Stimulated activated CD4-positive, alpha-beta T cell treated with anti-CD3 and anti-CD28 coated beads, Interleukin-1b, Interleukin-23, amount 100 ng/mL, for 48 hours (primary cell): ENCODE measurements around the gene CDH4.

ENCODE experiments used
- DNase-seq: peaks from one replicate; pipeline ENCODE4 v3.0.0-alpha.2; 2020

Gene CDH4

DNA sequence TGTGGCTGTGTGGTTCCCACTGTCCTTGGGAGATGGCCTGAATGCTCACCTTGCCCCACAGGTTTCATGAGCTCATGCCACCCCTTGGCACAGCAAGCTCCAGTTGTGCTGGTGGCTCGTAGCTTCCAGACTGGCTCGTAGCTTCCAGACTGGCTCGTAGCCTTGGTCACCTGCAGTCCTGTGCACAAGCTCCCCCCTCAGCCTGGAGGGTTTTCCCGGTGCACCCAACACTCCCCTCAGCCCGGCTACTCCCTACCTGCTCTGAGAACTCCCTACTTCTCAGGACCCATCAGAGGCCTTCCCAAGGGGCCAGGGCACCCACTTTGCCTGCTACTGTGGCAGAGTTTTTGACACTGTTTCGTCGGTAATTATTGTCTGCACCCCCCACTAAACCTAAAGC is 528.0 kb downstream of the CDH4 start:
- no peak for DNase-seq

DNA sequence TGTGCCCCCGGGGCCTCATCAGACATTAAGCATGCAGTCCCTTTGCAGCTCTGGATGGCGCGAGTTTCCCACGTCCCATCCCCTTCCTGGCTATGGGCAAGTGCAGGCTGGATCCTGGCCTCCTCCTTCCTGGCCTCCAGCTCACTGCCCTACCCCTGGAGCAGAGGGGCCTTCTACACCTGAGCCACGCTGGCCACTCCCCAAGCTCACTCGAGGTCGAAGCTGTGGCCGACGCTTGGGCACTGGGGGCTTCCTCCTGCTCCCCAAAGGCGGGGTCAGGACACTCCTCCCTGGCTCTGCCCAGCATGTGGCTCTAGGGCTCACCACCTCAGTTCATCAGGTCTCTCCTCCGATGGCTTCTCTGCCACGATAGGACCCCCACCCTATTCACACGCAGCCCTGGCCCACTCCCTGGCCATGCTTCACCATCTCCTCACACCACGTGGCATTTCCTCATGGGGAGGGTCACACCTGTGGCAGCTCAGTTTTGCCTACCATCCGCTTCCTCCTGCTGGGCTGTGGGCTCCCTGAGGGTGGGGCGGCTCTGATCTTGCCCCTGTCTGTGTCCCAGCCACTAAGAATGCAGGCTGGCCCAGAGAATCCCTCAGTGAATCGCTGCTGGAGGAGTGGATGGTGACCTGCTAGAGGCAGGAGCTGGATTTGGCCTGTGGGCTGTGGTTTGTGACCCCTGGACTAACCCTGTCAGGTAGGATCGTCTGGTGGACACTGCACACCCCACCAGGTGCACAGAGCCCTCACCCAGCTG is 532.9 kb downstream of the CDH4 start:
- no peak for DNase-seq

DNA sequence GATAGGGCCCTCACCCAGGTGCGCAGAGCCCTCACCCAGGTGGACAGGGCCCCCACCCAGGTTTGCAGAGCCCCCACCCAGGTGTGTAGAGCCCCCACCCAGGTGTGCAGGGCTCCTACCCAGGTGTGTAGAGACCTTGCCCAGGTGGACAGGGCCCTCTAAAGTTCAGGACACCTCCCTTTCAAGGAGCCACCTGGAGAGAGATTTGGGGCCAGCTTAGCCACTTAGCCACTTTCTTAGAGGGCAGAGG is 533.4 kb downstream of the CDH4 start:
- DNase-seq = no peak

DNA sequence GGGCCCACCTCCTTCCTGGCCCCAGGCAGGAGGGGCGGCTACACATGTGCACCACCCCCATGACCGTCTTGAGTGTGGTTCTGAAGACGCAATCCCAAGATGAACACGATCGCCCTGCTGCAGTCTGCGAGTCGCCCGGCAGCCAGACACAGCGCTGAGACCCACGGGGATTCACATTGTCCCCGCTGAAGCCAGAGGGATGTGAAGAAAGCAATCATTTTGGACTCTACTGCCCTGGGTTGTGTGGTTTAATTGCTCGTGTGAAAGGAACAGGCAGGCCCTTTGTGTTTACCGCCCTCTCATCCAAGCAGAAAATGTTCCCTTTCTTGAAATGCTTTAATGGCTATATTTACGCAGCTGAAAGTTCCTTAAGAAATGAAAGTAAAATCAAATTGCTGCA is 534.2 kb downstream of the CDH4 start:
- no peak for DNase-seq

DNA sequence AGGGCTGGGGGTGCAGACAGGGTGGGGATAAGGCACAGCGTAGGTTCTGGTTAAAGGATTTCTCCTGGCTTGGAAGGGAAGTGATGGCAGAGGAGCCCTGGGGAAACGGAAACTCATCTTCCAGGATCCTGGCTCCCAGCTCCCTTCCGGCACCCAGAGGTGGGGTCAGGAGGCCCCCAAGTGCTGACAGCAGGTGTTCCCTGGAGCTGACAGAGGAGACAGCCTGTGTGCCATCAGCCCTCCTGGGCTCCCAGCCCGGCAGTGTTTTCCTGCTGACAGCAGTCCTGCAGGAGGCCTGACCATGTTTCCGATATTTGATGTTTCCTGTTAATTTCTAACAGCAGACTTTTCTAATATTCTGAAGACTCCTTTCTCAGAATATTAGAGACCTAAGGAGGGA is 536.3 kb downstream of the CDH4 start:
- DNase-seq = no peak

DNA sequence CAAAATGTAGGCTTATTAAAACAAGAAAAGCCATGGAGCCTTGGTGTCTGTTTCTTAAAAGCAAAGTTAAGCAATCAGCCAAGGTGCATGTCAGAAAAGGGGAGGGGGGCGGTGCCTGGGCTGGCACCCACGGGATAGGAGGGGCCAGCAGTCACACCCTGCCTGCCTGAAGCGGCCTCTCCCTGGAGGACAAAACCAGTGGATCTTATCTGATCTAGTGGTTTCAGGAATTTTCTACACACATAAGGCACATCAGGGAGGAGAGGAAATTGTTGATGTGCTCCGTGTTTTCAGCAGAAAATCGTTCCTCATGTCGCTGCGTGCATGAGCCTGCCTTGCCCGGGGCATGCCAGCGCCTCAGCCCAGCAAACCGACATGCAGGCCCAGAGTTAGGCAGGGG is 537.3 kb downstream of the CDH4 start:
- DNase-seq = no peak

DNA sequence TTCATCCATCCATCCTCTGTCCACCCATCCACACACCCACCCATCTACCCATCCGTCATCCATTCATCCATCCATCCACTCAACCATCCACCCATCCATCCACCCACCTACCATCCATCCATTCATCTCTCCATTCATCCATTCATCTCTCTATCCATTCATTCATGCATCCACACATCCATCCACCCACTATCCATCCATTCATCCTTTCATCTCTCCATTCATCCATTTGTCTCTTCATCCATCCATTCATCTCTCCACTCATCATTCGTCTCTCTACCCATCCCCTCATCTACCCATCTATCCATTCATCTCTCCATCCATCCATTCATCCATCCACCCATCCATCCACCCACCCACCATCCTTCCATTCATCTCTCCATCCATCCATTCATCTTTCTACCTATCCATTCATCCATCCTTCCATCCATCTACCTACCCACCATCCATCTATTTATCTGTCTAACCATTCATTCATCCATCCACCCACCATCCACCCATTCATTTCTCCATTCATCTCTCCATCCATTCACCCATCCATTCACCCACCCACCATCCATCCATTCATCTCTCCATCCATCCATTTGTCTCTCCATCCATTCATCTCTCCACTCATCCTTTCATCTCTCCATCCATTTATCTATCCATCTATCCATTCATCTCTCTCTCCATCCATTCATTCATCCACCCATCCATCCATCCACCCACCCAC is 538.2 kb downstream of the CDH4 start:
- DNase-seq = no peak

DNA sequence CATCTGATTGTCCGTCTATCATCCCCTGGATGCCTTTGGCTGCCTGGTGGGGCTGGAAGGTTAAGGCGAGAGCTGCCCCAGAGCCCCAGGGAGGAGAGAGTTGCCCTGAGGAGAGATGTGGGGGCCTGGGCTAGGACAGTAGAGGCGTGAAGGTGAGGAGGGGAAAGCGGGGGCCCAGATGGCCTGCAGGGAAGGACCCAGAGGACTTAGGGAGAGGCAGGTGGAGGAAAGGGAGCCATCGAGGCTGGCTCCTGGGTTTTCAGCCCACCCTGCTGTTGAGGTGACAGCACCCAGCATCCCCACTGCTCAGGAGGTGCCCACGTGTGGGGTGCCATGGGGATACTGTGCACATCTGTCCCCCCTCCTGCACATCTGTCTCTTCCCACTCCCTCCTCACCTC is 539.9 kb downstream of the CDH4 start:
- DNase-seq = no peak

DNA sequence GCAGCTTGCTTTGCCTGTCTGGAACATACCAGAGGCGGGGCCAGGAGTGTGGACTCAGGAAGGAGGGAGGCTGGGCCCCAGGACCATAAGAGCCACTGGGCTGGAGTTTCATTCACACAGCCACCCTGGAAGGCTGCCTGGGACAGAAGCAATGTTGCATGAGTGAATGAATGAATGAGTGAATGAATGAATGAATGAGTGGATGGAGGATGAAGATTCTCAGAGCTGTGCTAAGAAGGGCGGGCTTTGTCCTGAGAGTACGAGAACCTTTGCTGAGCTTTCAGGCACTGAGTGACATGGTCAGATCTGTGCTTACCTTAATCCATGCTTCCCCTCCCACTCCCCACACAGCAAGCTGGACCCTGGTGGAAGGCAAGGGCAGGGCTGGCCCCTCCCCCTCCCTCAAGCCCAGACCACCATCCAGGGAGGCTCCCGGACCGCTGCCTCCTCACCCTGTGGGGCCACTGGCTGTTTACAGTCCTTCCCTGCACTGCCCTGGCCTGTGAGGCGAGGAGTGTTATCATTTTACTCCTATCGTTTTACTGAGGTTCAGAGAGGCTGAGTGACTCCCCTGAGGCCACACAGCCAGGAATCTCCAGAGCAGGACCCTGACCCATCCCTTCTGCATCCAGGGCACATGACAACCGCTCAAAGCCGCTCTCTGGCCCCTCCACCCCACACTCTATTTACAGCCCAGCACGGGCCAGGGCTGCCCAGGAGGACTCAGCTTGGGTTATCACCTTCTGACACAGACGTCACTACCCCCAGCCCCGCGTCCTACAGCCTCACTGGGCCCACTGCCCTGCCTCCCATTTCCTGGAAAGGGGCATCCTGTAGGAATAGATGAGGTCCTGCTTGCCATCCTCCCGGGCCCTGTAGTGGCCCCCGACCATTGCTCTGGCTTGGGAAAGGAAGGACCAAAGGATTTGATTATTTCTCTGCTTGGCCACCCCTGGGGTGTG is 543.9 kb downstream of the CDH4 start:
- DNase-seq = no peak

DNA sequence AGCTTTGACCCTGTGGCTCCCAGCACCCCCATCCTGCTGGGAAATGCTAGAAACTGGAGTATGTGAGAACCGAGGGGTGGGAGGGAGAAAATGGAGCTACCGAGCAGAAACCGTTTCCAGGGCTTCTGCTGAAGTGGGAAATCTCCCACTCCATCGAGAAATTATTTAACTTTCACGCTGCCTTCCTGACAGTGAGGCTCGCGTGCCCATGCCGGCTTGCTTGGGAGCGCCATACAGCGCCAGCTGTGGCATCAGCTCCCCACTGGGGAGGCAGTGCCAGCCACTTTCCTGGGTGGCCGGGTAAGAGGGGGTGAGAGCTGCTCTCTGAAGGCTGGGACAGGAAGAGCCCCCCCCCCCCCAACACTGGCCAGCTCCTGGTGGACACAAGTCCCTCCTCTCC is 544.7 kb downstream of the CDH4 start:
- no peak for DNase-seq

DNA sequence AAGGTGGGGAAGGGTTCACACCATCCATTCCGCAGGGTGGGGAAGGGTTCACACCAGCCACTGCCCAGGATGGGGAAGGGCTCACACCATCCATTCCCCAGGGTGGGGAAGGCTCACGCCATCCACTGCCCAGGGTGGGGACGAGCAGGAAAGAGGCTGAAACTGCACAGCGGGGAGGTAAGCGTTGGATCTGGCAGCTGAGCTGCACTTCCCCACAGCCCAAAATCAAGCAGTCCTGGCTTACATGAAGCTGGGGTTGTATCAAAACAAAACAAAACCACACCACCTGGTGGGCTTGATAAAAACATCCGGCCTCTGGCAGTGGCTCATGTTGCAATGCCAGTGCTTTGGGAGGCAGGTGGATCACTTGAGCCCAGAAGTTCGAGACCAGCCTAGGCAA is 545.1 kb downstream of the CDH4 start:
- no peak for DNase-seq

DNA sequence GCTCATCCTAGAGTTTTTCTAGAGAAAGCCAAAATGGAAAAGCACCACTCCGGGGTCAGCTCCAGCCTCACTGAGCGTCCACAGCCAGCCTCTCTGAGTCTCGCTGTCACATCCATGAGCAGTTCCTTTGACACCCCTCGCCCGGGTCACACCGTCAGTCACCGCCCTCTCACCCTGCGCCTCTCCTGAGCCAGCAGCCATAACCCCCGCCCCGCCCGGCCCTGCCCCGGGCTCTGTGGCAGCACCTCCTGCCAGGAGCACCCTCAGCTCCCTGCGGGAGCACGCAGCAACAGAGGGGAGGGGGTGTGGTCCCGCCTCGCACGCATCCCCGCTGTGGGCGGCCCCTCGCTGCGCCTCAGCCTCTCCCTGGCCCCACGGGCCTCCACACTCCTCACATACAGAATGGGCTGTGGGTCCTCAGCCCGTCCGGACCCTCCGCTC is 545.9 kb downstream of the CDH4 start:
- DNase-seq = no peak

DNA sequence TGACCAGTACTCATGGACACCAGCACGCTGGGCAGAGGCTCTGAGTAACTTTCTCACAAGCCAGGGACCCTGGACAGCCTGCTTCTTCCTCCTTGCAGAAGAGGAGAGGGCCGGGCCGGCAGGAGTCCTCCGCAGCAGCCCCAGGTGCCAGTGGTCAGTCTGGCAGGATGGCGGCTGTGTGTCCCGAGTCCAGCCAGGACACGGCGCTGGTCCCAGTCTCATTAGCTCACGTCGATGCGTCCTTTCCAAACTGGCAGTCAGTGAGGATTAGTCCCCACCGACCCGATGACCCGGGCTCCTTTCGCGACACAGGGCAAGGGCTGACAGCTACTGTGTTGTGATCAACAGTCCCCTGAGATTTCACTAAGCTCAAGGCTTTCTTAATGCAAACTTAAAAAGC is 546.6 kb downstream of the CDH4 start:
- DNase-seq = no peak

DNA sequence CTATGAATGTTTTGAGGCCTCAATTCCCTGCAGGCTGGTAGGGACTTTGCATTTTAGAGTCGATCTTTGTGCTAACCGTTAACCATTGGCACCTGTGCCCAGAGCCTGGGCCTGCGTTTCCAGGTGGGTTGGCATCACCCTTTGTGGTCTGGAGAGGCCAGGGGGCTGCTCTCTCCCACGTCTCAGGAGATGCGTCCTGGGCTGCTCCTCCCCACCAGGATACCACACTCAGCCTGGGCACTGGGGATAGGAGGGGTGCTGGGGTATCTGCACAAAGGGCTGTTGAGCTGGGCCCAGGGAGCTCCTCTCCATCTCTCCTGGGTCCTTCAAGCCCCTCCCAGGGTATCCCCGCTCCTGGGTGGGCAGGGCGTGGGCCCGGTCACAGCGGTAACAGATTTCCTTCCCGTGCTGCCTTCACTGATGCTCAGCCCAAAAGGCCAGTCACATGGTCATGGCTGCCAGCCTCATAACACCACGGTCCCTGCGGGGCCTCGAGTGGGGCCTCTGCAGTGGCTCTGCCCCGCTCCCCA is 547.4 kb downstream of the CDH4 start:
- no peak for DNase-seq

DNA sequence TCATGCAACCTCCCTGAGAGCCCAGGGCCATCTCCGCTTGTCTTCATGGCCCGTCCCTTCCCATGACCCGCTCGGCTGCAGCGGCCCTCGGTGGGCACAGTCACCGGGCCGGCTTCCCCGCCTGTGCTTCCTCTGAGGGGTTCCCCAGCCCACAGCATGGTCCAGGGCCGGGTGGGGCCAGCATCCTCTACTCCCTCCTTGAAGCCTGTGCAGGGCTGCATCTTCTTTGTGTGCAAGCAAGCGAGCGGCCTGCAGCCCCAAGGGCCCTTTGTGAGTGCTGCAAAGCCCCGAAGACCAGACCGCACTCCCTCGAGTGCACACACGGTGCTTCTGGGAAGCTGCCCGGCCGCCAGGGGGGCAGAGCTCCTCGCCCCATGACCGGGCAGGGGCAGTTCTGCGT is 547.9 kb downstream of the CDH4 start:
- no peak for DNase-seq

DNA sequence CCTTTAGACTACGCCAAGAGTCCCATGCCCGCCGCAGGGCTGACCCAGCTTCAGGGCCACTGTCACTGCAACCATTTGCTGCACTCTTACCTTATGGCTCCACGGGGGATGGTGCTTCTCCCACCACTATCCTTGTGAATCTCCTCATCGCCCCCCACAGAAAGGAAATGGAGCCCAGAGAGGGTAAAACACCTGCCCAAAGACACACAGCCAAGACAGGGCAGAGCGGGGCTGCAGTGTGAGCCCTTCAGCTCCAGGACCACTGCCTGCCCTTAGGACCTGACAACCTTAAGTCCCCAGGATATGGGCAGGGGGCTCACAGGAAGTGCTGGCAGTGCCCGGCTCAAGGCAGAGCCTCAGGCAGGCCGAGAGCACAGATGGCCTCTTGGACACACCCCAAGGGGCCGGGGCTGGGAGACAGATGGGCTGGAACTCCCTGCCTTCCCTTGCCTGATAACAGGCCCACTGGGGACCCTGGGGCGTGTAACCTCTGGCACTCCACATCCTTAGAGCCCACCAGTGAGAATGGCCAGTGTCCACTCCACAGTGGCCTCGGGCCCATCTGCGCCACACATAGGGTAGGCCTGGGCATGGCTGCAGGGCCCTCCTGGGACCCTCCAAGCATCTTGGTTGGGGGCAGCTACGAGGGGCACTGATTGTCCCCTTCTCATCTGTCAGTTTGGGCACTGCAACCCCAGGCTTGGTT is 548.5 kb downstream of the CDH4 start:
- DNase-seq = no peak

DNA sequence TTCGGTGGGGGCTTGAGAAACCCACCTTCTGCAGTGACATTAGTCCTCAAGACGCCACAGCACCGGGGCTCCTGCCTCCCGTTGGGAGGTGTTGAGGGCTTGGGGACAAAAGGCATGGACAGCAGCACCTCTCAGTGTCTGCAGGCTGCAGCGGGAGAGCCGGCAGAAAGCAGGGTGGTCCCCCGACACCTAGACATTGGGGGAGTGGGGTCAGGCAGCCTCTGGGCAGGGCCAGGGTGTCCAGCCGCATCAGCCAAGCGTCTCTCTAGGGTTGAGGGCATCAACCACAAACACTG is 549.0 kb downstream of the CDH4 start:
- no peak for DNase-seq

DNA sequence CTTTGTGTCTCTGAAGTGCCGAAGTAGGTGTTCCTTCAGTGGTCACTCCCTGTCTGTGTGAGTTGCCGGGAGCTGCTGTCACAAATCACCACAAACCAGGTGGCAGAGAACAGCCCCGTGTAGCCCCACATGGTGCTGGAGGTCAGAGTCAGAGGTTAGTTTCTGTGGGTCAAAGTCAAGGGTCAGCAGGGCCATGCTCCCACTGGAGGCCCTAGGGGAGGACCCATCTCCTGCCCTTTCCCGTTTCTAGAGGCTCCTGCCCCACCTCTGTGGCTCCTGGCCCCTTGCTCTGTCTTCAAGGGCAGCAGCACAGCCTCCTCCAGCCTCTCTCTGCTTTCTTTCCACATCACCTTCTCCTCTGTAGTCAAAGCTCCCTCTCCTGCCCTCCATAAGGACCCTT is 549.4 kb downstream of the CDH4 start:
- no peak for DNase-seq

DNA sequence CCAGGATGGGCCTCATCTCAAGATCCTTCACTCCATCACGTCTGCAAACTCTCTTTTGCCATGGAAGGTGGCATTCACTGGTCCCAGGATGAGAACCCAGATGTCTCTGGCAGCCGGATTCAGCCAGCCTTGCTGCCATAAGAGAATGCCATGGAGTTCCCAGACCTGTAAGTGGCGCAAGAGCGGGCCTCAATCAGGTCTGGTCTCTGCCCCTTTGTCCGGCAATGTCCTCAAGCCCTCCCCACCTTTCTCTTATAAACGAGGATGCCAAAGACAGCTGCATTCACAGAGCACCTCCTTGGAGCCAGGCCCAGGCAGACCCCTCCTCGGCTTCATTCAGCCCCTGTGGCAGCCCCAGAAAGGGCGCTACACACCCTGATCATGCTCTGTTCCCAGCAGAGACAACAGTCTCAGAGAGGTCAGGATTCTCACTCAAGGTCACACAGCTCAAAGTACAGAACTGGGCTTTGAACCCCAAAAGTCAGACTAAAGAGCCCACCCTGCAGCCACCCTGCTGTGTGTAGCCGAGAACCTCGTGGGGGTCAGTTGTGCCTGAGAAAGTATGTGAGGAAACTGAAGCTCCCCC is 549.9 kb downstream of the CDH4 start:
- no peak for DNase-seq

DNA sequence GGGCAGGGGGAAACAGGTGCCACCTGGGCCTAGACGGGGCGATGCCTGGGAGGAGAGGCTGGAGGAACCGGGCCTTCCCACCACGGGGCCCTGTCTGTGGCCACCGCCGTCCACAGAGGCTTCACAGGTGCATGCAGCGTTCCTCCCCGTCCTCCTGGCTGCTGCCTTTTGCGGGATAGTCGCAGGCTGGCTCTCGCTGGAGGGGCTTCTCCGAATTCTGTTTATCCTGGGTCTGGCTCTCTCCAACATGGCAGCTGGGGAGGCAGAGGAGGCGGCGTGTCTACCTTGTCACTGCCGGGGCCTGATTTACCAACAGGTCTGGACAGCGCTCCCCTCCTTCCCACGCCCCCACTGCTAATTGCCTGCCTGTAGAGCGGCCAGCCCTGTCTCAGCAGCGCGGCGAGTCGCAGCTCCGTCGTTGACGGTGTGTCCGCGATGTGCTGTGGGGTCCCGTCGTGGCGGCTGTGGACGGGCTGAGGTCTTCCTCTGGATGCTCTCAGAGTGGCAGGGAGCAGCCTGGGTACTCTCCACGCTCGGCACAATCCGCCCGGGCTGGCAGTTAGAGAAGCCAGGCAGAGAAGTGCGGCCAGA is 550.8 kb downstream of the CDH4 start:
- DNase-seq = no peak

DNA sequence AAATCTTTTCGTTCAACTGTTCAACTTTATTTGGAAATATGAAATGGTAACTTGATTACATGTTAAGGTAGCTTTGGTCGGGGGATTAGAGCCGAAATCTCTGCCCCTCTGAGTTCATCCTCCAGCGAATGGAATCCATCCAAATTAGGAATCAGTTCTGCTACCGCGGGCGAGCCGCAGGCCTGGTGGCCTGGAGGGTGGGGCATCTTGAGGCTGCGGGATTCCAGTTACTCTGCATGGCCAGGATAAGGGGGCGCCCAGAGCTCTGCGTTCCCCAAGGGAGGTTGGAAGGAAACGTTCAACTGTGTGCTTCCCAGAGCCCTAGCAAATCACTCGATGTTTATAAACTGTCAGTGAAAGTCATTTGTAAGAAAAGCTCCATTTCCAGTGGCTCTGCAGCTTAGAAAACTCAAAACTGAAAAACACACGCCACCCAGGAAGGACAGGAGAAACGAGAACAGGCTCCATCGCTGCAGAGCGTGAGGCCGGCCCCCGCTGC is 551.4 kb downstream of the CDH4 start:
- DNase-seq = no peak
